Liver (tissue), 3 donors: Measurements from ENCODE around the gene PCSK4.

Source experiments
- CTCF ChIP-seq: fragments of 150-350 bp; IDR thresholded peaks from 2 replicates; pipeline ENCODE4 v1.5.1; 2017; ENCODE audit warnings: improper control_type of control experiment, low read depth, low read length; ENCODE audit not compliant: missing input control
- JUND ChIP-seq, 2 donors: IDR thresholded peaks; 2 replicates each; pipeline ENCODE4 v1.6.1; 2016; ENCODE audit warnings: antibody characterized with exemption in 2 of 2
- RXRA ChIP-seq, 2 donors: IDR thresholded peaks; 2 replicates each; pipeline ENCODE4 v1.6.1; 2017 to 2018; ENCODE audit warnings: antibody characterized with exemption in 2 of 2, mild to moderate bottlenecking in 1 of 2
- donor health status: healthy.
- donor health status: healthy.

GRCh38 chr19:1525343-1525742 lies 35.2 kb upstream of the PCSK4 start:
- no peak for TF ChIP-seq CTCF
- no peak for TF ChIP-seq RXRA (IDR thresholded peaks at IDR 0.05)
- no peak for TF ChIP-seq JUND (IDR thresholded peaks at IDR 0.05)
